Thyroid gland (tissue), 4 donors: ENCODE measurements around the gene DLX2.

Experiments
- CTCF ChIP-seq, 6 experiments: fragments of 200-600 bp in 3 of 6; fragments of 450-650 bp in 3 of 6; sonication (generic) in 3 of 6; IDR thresholded peaks; one replicate each; pipeline ENCODE4 v1.5.1; 2016 to 2019; ENCODE audit warnings: antibody characterized with exemption in 6 of 6, mild to moderate bottlenecking in 2 of 6, inconsistent platforms in 1 of 6, moderate library complexity in 1 of 6
- POLR2A ChIP-seq, 2 donors: fragments of 450-650 bp; IDR thresholded peaks; one replicate each; pipeline ENCODE4 v1.6.1; 2017; ENCODE audit warnings: antibody characterized with exemption in 2 of 2, mild to moderate bottlenecking in 2 of 2, moderate library complexity in 1 of 2

- TF ChIP-seq CTCF (IDR thresholded peaks at IDR 0.05) (no peak), POLR2A (IDR thresholded peaks at IDR 0.05) (no peak)
These were observed 25.8 kb upstream of the DLX2 start for GRCh38 chr2:172128484-172128883.
